SH-SY5Y (cell line): ENCODE measurements around the gene PSTPIP1.

Source experiments
- GATA2 ChIP-seq: IDR thresholded peaks from 2 replicates; pipeline ENCODE4 v1.6.1; 2011; ENCODE audit warnings: mild to moderate bottlenecking, low read depth, low read length
- GATA3 ChIP-seq: IDR thresholded peaks from 2 replicates; pipeline ENCODE4 v1.6.1; 2011; ENCODE audit warnings: low read depth, mild to moderate bottlenecking, low read length, moderate library complexity

DNA sequence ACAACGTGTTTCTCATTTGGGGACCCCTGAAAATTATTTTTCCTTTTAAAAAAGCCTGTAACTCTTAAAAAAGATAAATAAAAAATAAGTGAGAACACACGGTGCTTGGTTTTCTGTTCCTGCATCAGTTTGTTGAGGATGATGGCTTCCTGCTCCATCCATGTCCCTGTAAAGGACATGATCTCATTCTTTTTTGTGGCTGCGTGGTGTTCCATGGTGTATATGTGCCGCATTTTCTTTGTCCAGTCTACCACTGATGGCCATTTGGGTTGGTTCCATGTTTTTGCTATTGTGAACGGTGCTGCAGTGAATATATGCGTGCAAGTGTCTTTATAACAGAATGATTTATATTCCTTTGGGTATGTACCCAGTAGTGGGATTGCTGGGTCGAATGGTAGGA lies 73.7 kb downstream of the PSTPIP1 start:
- TF ChIP-seq GATA2: no peak
- TF ChIP-seq GATA3: no peak
